GM12875 (cell line): ENCODE data around the gene SORCS2.

Experiments
- H3K4me3 ChIP-seq: one replicate; pipeline ENCODE4 v1.5.1; 2011; ENCODE audit warnings: low read depth, low read length, control low read depth
- TF ChIP-seq, protein P1 (sequence below): IDR thresholded peaks from 2 replicates; pipeline ENCODE4 v1.5.1; 2011; ENCODE audit warnings: low read depth, mild to moderate bottlenecking, control low read depth, inconsistent platforms, low read length, moderate library complexity, borderline replicate concordance; ENCODE audit not compliant: insufficient read depth

SORCS2 gene

DNA sequence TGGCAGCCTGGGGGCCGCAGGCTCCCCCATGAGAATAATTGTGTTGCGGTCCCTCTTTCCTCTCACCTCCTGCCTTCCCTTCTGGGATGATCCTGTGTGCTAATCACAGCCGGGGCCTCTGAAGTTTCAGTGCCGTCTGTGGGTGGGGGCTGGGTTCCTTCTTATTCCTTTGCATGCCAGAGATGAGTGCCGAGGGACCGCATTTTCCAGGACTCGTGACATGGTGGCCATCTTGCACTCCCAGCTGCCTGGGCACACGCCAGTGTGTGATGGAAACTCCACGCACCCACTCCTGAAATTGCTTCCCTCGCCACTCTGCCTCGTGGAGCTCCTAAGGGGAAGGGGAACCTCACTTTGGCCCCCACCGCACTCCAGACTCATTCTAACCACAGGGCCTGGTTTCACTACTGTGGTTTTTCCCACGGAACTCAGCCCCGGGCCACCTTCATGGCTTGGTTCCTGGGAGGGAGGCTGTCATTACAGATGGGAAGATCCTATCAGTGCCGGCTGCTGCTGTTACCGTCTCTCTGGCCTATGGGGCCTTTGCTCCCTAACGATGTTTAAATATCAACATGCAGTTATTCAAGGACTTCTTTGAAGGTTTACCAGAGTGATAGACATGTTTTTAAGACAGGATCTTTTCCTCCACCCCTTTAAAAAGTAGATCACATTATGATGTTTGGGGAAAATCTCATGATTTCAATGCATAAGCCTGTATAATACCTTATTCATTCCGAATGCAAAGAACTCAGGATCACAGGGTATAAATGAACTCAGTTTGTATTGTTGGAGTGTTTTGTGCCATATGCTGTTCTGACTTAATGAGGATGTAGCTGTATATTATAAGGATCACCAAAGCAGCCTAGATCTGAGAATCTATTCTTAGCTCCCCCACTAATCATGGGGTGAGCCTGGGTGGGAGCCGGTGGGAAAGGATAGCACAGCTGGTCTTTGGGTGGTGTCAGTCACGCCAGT is 89.6 kb downstream of the SORCS2 start:
- H3K4me3 ChIP-seq = no peak overlapping the region
- TF ChIP-seq, protein P1, sequence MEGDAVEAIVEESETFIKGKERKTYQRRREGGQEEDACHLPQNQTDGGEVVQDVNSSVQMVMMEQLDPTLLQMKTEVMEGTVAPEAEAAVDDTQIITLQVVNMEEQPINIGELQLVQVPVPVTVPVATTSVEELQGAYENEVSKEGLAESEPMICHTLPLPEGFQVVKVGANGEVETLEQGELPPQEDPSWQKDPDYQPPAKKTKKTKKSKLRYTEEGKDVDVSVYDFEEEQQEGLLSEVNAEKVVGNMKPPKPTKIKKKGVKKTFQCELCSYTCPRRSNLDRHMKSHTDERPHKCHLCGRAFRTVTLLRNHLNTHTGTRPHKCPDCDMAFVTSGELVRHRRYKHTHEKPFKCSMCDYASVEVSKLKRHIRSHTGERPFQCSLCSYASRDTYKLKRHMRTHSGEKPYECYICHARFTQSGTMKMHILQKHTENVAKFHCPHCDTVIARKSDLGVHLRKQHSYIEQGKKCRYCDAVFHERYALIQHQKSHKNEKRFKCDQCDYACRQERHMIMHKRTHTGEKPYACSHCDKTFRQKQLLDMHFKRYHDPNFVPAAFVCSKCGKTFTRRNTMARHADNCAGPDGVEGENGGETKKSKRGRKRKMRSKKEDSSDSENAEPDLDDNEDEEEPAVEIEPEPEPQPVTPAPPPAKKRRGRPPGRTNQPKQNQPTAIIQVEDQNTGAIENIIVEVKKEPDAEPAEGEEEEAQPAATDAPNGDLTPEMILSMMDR = no peak

DNA sequence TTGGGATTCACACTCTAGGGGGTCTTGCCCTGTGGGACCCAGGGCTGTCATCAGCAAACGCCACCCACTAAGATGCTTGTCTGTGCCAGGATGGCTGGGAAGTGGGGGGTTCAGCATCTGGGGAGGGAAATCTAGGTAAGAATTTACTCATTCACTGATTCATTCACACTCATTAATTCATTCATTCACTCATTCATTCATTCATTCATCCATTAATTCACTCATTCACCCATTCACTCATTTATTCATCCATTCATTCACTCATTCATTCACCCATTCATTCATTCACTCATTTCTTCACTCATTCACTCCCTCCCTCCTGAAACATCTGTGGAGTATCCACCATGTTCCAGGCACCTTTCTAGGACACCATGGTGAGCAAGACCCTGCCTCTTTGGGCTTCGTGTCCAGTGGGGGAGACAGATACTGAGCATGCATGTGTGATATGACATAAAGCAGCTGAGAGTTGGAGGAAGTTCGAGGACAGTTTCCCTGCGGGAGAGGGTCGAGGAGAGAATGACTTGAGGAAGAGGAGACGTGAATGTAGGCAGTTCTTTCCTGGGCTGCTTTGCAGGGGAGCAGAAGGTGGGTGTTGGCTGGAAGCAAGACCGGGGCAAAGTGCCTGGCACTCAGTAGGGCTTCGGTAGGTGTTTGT is 90.6 kb downstream of the SORCS2 start:
- no peak overlapping the region for H3K4me3 ChIP-seq
- TF ChIP-seq, protein P1 = no peak

DNA sequence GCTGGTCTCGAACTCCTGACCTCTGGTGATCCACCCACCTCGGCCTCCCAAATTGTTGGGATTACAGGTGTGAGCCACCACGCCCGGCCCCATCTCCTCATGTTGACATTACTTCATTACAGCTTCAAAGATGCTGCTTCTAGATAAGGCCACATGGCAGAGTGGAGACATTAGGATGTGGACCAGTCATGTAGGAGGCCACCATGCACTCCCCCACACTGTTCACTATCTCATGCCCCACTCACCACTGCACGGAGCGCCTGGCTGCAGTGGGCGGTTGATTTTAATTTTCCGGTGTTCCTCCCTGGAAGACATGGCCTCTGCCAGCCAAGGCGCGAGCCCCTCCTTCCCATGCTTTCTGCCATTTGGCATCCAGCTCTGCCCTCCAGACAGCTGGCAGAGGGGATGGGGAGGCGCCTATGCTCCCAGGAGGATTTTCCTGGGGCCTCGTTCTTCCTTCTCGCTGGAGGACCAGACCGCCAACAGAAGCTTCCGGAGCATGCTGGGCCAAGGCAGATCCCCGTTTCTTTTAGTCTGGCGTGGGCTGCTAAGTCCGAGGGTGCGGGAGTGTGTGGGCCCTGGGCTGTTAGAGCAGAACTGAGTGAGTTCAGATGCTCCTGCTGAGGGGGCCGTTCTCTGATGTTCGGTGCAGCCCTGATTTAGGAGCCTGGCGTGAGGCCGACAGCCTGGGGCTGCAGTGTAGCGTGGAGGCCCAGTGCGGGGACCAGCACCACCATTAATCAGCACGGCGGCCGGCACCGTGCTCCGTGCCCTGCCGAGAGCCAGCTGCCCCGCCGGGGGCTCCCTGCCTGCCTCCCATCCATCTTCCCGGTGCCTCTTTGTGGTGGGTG is 93.1 kb downstream of the SORCS2 start:
- H3K4me3 ChIP-seq = no peak overlapping the region
- TF ChIP-seq, protein P1 = no peak

DNA sequence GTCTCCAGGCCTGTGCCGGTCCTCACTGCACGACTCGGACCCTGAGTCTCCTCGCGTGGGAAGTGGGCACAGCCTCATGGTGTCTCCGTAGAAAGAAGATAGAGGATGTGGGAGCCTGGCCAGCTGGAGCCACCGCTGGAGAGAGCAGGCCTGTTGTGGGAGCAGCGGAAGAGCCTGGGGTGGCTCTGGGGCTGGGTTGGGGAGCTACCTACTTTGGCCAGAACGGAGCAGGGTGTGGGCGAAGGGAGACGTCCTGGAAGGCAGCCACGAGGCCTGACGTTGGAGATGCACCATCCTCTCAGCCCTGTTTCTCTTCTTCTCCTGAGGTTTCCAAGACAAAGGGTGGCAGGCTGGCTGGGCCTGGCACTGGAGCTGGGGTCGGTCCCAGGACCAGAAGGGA is 93.8 kb downstream of the SORCS2 start:
- H3K4me3 ChIP-seq = no peak overlapping the region
- TF ChIP-seq, protein P1 = no peak

DNA sequence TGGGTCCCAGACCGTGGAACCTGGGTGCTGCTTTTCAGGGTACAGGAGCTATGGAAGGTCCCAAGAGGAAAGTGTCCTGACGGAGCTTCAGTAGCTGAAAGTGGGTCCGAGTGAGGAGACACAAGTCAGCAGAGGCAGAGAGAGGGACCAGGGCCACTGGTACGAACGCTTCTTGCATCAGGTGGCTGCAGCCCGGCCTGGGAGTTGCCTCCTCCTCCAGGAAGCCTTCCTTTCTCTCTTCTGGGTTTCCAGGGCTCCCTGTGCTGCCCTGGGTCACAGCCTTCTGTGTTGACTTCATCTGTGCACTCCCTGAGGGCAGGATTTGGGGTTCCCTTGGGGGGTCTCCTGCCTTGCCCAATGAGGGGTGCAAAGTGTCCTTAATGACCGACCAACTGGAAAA is 94.5 kb downstream of the SORCS2 start:
- no peak overlapping the region for H3K4me3 ChIP-seq

DNA sequence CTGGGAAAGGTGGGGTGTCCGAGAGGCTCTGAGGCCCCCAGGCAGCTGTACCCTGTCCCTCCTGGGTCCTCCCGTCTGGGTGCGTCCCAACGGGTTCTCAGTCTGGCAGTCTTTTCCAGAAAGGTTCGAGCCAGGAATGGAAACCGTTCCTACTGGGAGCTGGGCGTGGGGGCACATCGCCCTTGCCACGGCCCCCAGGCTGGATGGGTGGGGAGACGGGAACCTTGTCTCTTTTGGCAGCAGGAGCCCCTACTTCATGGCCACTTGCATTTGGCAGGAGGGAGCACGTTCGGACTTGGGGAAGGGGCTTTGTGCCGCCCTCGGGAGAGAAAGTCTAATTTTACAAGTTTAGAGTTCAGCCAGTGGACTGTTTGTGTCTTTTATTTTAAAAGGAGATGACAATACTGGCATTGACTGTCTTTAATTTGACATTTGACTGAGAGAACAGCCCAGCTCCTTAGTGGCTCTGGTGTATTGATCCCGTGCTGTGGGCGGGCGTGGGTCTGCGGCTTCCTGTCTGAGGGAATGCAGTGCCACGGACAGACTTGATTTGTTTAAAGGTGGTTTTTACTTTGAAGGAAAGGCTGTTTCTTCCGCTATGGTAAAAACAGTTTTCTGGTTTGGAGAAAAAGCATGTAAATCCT is 95.1 kb downstream of the SORCS2 start:
- H3K4me3 ChIP-seq = no peak overlapping the region
- TF ChIP-seq, protein P1 = no peak

More for the DNA sequence above, 94.5 kb downstream of the SORCS2 start:
- TF ChIP-seq, protein P1 = no peak
